ENCODE data around the gene HNRNPL.

Gene HNRNPL

GRCh38 chr19:38880076-38880881 lies 30.5 kb upstream of the HNRNPL start:
- H3K9me3 ChIP-seq (ENCODE audit: control extremely low read depth in 1 of 5, control insufficient read depth in 4 of 5, insufficient read depth in 2 of 5, low read depth in 1 of 5, low read length in 4 of 5) = no peaks in the 10 kb centered on the region
- H3K4me1 ChIP-seq (ENCODE audit: control extremely low read depth in 1 of 4, control insufficient read depth in 4 of 4, insufficient read depth in 4 of 4, low read length in 3 of 4) = peaks cover 0 to 39% (median 23%) of the 10 kb centered on the region in 4 experiments
- H3K4me3 ChIP-seq (ENCODE audit: control insufficient read depth in 1 of 7, extremely low read depth in 1 of 7, insufficient read depth in 4 of 7, low read depth in 2 of 7, low read length in 6 of 7) = no peak overlapping the region
- H3K27me3 ChIP-seq (replicated peaks in 2 of 5; ENCODE audit: control insufficient read depth in 4 of 5, insufficient read depth in 5 of 5, low read length in 4 of 5) = no peaks in the 10 kb centered on the region
- H3K36me3 ChIP-seq (ENCODE audit: control insufficient read depth in 4 of 4, insufficient read depth in 4 of 4, low read length in 3 of 4) = peaks cover 3 to 11% (median 7%) of the 10 kb centered on the region in 4 experiments
- H3K27ac ChIP-seq (ENCODE audit: insufficient read depth in 1 of 2, low read depth in 1 of 2, low read length in 2 of 2, poor library complexity in 1 of 2, severe bottlenecking in 2 of 2) = no peak overlapping the region
- no peak for DNase-seq
- ChIA-PET CTCF (interaction anchor here (0.8 to 2.1 kb wide), 4 partner anchors 7 to 87 kb away, joined by 3 to 17 read pairs (median 4); no protein-coding TSS in a partner anchor), POLR2A (no interaction called here)
- 97% methylated on average over 14 of the region's 19 CpGs for WGBS (ENCODE audit: insufficient coverage)

DNA sequence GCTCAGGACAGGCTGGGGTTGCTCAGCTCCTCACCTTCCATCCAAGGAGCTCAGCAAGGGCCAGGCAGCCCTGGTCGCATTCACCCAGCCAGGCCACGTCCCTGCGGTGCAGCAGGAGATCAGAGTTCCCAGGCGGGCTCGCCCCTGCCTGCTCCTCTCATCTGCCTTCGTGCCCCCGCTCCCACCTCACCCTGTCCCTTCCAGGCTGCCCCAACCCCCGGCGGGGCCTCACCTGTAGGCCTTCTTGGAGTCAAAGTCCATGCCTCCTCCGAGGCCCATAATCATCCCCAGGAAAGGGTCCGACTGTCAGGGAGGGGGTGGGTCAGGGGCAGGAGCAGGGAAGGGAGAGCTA lies 29.6 kb upstream of the HNRNPL start:
- peaks cover 3 to 11% (median 7%) of the 10 kb centered on the region in 4 experiments for H3K36me3 ChIP-seq (ENCODE audit: control insufficient read depth in 4 of 4, insufficient read depth in 4 of 4, low read length in 3 of 4)
- WGBS (ENCODE audit: insufficient coverage) = 86% methylated on average over 8 of the region's 11 CpGs
- H3K27ac ChIP-seq (ENCODE audit: insufficient read depth in 1 of 2, low read depth in 1 of 2, low read length in 2 of 2, poor library complexity in 1 of 2, severe bottlenecking in 2 of 2) = peak overlapping the region in 1 of 2 experiments; percentile 85
- H3K4me1 ChIP-seq (ENCODE audit: control extremely low read depth in 1 of 4, control insufficient read depth in 4 of 4, insufficient read depth in 4 of 4, low read length in 3 of 4) = peaks cover 0 to 39% (median 23%) of the 10 kb centered on the region in 4 experiments
- H3K4me3 ChIP-seq (ENCODE audit: control insufficient read depth in 1 of 7, extremely low read depth in 1 of 7, insufficient read depth in 4 of 7, low read depth in 2 of 7, low read length in 6 of 7) = peak overlapping the region in 1 of 7 experiments; percentile 54
- H3K9me3 ChIP-seq (ENCODE audit: control extremely low read depth in 1 of 5, control insufficient read depth in 4 of 5, insufficient read depth in 2 of 5, low read depth in 1 of 5, low read length in 4 of 5) = no peaks in the 10 kb centered on the region
- no peaks in the 10 kb centered on the region for H3K27me3 ChIP-seq (replicated peaks in 2 of 5; ENCODE audit: control insufficient read depth in 4 of 5, insufficient read depth in 5 of 5, low read length in 4 of 5)
- no peak for DNase-seq
- ChIA-PET POLR2A (interaction anchor here (2.0 kb wide), 1 partner anchor 10 kb away, joined by 5 read pairs; no protein-coding TSS in a partner anchor), CTCF (interaction anchor here (0.8 to 3.8 kb wide), 8 partner anchors 8 to 87 kb away, joined by 3 to 17 read pairs (median 4); partner anchors contain the start of genes MRPS12 and SARS2)

GRCh38 chr19:38878575-38879399 lies 29.0 kb upstream of the HNRNPL start:
- CTCF ChIA-PET = interaction anchor here (0.8 to 3.8 kb wide), 10 partner anchors 9 to 52 kb away, joined by 3 to 17 read pairs (median 4); partner anchors contain the start of genes MRPS12 and SARS2

DNA sequence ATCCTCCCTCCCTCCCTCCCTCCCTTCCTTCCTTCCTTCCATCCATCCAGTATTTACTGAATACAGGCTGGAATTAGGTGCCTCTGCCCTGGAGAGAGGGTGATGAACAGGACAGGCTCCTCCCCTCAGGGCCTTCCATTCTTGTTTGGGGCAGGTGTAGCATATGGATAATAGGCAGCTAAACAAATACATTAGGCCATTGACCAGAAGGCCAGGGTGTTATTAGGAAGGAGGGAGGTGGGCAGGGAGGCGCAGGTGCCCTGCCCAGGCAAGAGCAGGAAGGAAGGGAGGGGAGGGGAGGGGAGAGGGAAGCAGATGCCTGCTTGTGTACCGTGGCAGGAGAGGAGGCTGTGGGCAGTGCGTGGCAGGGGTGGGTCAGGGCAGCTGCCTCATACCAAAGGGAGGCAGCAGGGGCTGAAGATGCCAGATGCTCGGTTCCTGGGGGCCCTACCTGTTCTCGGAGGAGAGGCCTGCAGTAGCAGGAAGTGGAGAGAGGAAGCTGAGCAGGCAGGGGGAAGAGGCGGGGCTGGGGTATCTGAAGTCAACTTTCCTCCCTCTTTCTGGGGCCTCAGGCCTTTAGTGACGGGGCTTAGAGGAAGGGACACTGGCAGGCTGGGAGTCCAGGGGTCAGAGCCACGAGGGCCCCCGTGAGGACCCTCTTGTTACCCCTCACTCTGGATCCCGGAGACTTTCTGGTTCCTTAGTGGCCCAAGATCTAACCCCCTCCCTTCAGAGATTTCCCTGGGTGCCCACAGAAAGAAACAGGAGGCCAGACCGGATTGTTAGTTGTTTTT lies 28.2 kb upstream of the HNRNPL start, which contains the start of gene RINL:
Gene RINL (minus strand): TSS at position 495 of the 794 bp plus-strand sequence. CDS start 1,533 bp downstream, outside the sequence.
- 0% methylated on average over 6 of the region's 11 CpGs for WGBS (ENCODE audit: insufficient coverage)
- peak; percentile 44 to 92 (median 87) for DNase-seq
- ChIA-PET POLR2A (interaction anchor here (0.5 to 2.0 kb wide), 3 partner anchors 9 to 40 kb away, joined by 3 to 5 read pairs (median 3); partner anchors contain the start of gene HNRNPL), CTCF (interaction anchor here (1.1 to 3.8 kb wide), 8 partner anchors 8 to 52 kb away, joined by 3 to 17 read pairs (median 6); partner anchors contain the start of genes MRPS12 and SARS2)
- H3K9me3 ChIP-seq (ENCODE audit: control extremely low read depth in 1 of 5, control insufficient read depth in 4 of 5, insufficient read depth in 2 of 5, low read depth in 1 of 5, low read length in 4 of 5) = no peaks in the 10 kb centered on the region
- peaks cover 0 to 7% (median 6%) of the 10 kb centered on the region in 4 experiments for H3K36me3 ChIP-seq (ENCODE audit: control insufficient read depth in 4 of 4, insufficient read depth in 4 of 4, low read length in 3 of 4)
- H3K27me3 ChIP-seq (replicated peaks in 2 of 5; ENCODE audit: control insufficient read depth in 4 of 5, insufficient read depth in 5 of 5, low read length in 4 of 5) = no peaks in the 10 kb centered on the region
- H3K4me3 ChIP-seq (ENCODE audit: control insufficient read depth in 1 of 7, extremely low read depth in 1 of 7, insufficient read depth in 4 of 7, low read depth in 2 of 7, low read length in 6 of 7) = peak within 1 kb of the TSS in 5 of 7 experiments; percentile 34 to 66 (median 54)
- peaks cover 0 to 42% (median 23%) of the 10 kb centered on the region in 4 experiments for H3K4me1 ChIP-seq (ENCODE audit: control extremely low read depth in 1 of 4, control insufficient read depth in 4 of 4, insufficient read depth in 4 of 4, low read length in 3 of 4)
- peak within 1 kb of the TSS; percentile 52 to 85 for H3K27ac ChIP-seq (ENCODE audit: insufficient read depth in 1 of 2, low read depth in 1 of 2, low read length in 2 of 2, poor library complexity in 1 of 2, severe bottlenecking in 2 of 2)

More at GRCh38 chr19:38878575-38879399, 29.0 kb upstream of the HNRNPL start:
- Histone ChIP-seq H3K4me3 (ENCODE audit: control insufficient read depth in 1 of 7, extremely low read depth in 1 of 7, insufficient read depth in 4 of 7, low read depth in 2 of 7, low read length in 6 of 7) (peak overlapping the region in 5 of 7 experiments; percentile 34 to 66 (median 54)), H3K9me3 (ENCODE audit: control extremely low read depth in 1 of 5, control insufficient read depth in 4 of 5, insufficient read depth in 2 of 5, low read depth in 1 of 5, low read length in 4 of 5) (no peaks in the 10 kb centered on the region), H3K36me3 (ENCODE audit: control insufficient read depth in 4 of 4, insufficient read depth in 4 of 4, low read length in 3 of 4) (peaks cover 3 to 11% (median 7%) of the 10 kb centered on the region in 4 experiments), H3K27me3 (replicated peaks in 2 of 5; ENCODE audit: control insufficient read depth in 4 of 5, insufficient read depth in 5 of 5, low read length in 4 of 5) (no peaks in the 10 kb centered on the region), H3K4me1 (ENCODE audit: control extremely low read depth in 1 of 4, control insufficient read depth in 4 of 4, insufficient read depth in 4 of 4, low read length in 3 of 4) (peaks cover 0 to 39% (median 23%) of the 10 kb centered on the region in 4 experiments), H3K27ac (ENCODE audit: insufficient read depth in 1 of 2, low read depth in 1 of 2, low read length in 2 of 2, poor library complexity in 1 of 2, severe bottlenecking in 2 of 2) (peak overlapping the region; percentile 52 to 85)
- 73% methylated on average over 12 of the region's 16 CpGs for WGBS (ENCODE audit: insufficient coverage)
- DNase-seq = no peak
- POLR2A ChIA-PET = interaction anchor here (2.0 kb wide), 1 partner anchor 9 kb away, joined by 5 read pairs; no protein-coding TSS in a partner anchor

- CTCF ChIA-PET = interaction anchor here (0.5 to 3.8 kb wide), 7 partner anchors 9 to 405 kb away, joined by 3 to 20 read pairs (median 8); partner anchors contain the start of genes MRPS12 and SARS2
- 100% methylated on average over 3 of the region's 6 CpGs for WGBS (ENCODE audit: insufficient coverage)
- peak in 1 of 3 donors; percentile 31 for DNase-seq
- peaks cover 0 to 43% (median 22%) of the 10 kb centered on the region in 4 experiments for H3K4me1 ChIP-seq (ENCODE audit: control extremely low read depth in 1 of 4, control insufficient read depth in 4 of 4, insufficient read depth in 4 of 4, low read length in 3 of 4)
- POLR2A ChIA-PET = interaction anchor here (0.7 kb wide), 1 partner anchor 482 kb away, joined by 13 read pairs; no protein-coding TSS in a partner anchor
- H3K27me3 ChIP-seq (replicated peaks in 2 of 5; ENCODE audit: control insufficient read depth in 4 of 5, insufficient read depth in 5 of 5, low read length in 4 of 5) = no peaks in the 10 kb centered on the region
- H3K9me3 ChIP-seq (ENCODE audit: control extremely low read depth in 1 of 5, control insufficient read depth in 4 of 5, insufficient read depth in 2 of 5, low read depth in 1 of 5, low read length in 4 of 5) = no peaks in the 10 kb centered on the region
- peaks cover 0 to 7% (median 0%) of the 10 kb centered on the region in 4 experiments for H3K36me3 ChIP-seq (ENCODE audit: control insufficient read depth in 4 of 4, insufficient read depth in 4 of 4, low read length in 3 of 4)
- no peak overlapping the region for H3K27ac ChIP-seq (ENCODE audit: insufficient read depth in 1 of 2, low read depth in 1 of 2, low read length in 2 of 2, poor library complexity in 1 of 2, severe bottlenecking in 2 of 2)
- no peak overlapping the region for H3K4me3 ChIP-seq (ENCODE audit: control insufficient read depth in 1 of 7, extremely low read depth in 1 of 7, insufficient read depth in 4 of 7, low read depth in 2 of 7, low read length in 6 of 7)
These were observed 26.0 kb upstream of the HNRNPL start for GRCh38 chr19:38875656-38876395.

Measured in common myeloid progenitor, CD34-positive (primary cell).